ENCODE measurements around the gene TMEM178B. TPM values are rescaled to one million over a fixed set of nuclear protein-coding genes. Genes with fewer than 3 reads are reported as not detected.

Gene TMEM178B
- total and polyA plus RNA-seq, 2 of the 13 experiments (the other 11 are each of a cell fraction or from before 2014, with no cell fraction given), result 0.01 to 0.02 TPM

- Histone ChIP-seq H3K79me2 (ENCODE audit: insufficient read depth, low read length) (no peaks in the 10 kb centered on the region), H3K27me3 (ENCODE audit: control insufficient read depth in 1 of 2, insufficient read depth in 2 of 2, low read length in 2 of 2) (peaks cover 0 to 22% of the 10 kb centered on the region in 2 experiments; a peak in 3 of 5 replicates), H3K9me3 (ENCODE audit: low read length) (no peaks in the 10 kb centered on the region), H4K20me1 (ENCODE audit: insufficient read depth, low read length) (no peaks in the 10 kb centered on the region), H3K27ac (ENCODE audit: extremely low read length, insufficient read depth, low read length) (no peak overlapping the region), H3K9ac (ENCODE audit: insufficient read depth, low read depth, low read length) (no peak overlapping the region), H3K36me3 (replicated peaks in 1 of 2; ENCODE audit: control insufficient read depth in 1 of 2, insufficient read depth in 2 of 2, low read length in 2 of 2) (no peaks in the 10 kb centered on the region), H3K4me3 (replicated peaks in 1 of 3; ENCODE audit: insufficient read depth in 1 of 3, low read depth in 2 of 3, low read length in 3 of 3) (no peak overlapping the region), H3K4me2 (ENCODE audit: low read depth, low read length) (no peak overlapping the region), H2AFZ (ENCODE audit: low read length) (no peak overlapping the region), H3K4me1 (ENCODE audit: insufficient read depth, low read length) (no peaks in the 10 kb centered on the region)
- ChIA-PET POLR2A (no interaction called here), CTCF (ENCODE audit: low intra/inter-chr PET ratio, low total read pairs) (no interaction called here)
- DNase-seq (ENCODE audit: low spot score) (no peak), ATAC-seq (no peak), FAIRE-seq (no peak)
- no peak for TF ChIP-seq CC2D1A (CRISPR knock-in tag; IDR thresholded peaks at IDR 0.05)
- TF ChIP-seq ZSCAN21 (CRISPR knock-in tag; IDR thresholded peaks at IDR 0.05; ENCODE audit: borderline replicate concordance), result no peak
- no peak for TF ChIP-seq JARID2 (CRISPR knock-in tag; IDR thresholded peaks at IDR 0.05; ENCODE audit: insufficient replicate concordance)
- TF ChIP-seq ZNF644 (CRISPR knock-in tag; IDR thresholded peaks at IDR 0.05; ENCODE audit: low read depth), result no peak
- no peak for TF ChIP-seq CHCHD3 (CRISPR knock-in tag; IDR thresholded peaks at IDR 0.05)
- no peak for TF ChIP-seq CCDC6 (CRISPR knock-in tag; IDR thresholded peaks at IDR 0.05)
- TF ChIP-seq ELF1 (CRISPR knock-in tag; IDR thresholded peaks at IDR 0.05), result no peak
- intact Hi-C loops (cut with micrococcal nuclease; ENCODE audit: unreplicated experiment), result no loop called here
- no TSS peak for BruUV-seq (replicated peaks)
- in situ Hi-C loops (cut with HindIII; ENCODE audit: extremely low pct_ligation_motif_present, low pct_unique_long_range_greater_than_20kb), result no loop called here
- WGBS (ENCODE audit: low lambda C conversion rate), result 28% methylated on average over 6 of the region's 6 CpGs
These were observed 170.6 kb downstream of the TMEM178B start for GRCh38 chr7:141244435-141244834.

GRCh38 chr7:141246426-141246825 is 172.6 kb downstream of the TMEM178B start:
- ChIA-PET CTCF (ENCODE audit: low intra/inter-chr PET ratio, low total read pairs) (no interaction called here), POLR2A (no interaction called here)
- H3K79me2 ChIP-seq (ENCODE audit: insufficient read depth, low read length), result no peaks in the 10 kb centered on the region
- H3K4me1 ChIP-seq (ENCODE audit: insufficient read depth, low read length), result no peaks in the 10 kb centered on the region
- H3K4me3 ChIP-seq (replicated peaks in 1 of 3; ENCODE audit: insufficient read depth in 1 of 3, low read depth in 2 of 3, low read length in 3 of 3), result no peak overlapping the region
- ATAC-seq (no peak), FAIRE-seq (no peak), DNase-seq (ENCODE audit: low spot score) (no peak)
- H3K9ac ChIP-seq (ENCODE audit: insufficient read depth, low read depth, low read length), result no peak overlapping the region
- no peak overlapping the region for H3K4me2 ChIP-seq (ENCODE audit: low read depth, low read length)
- H3K27me3 ChIP-seq (ENCODE audit: control insufficient read depth in 1 of 2, insufficient read depth in 2 of 2, low read length in 2 of 2), result peaks cover 0 to 22% of the 10 kb centered on the region in 2 experiments; a peak in 3 of 5 replicates
- 11% methylated on average over 6 of the region's 6 CpGs for WGBS (ENCODE audit: low lambda C conversion rate)
- H3K9me3 ChIP-seq (ENCODE audit: low read length), result no peaks in the 10 kb centered on the region
- intact Hi-C loops (cut with micrococcal nuclease; ENCODE audit: unreplicated experiment), result no loop called here
- no peaks in the 10 kb centered on the region for H3K36me3 ChIP-seq (replicated peaks in 1 of 2; ENCODE audit: control insufficient read depth in 1 of 2, insufficient read depth in 2 of 2, low read length in 2 of 2)
- H2AFZ ChIP-seq (ENCODE audit: low read length), result no peak overlapping the region
- no peaks in the 10 kb centered on the region for H4K20me1 ChIP-seq (ENCODE audit: insufficient read depth, low read length)
- BruUV-seq (replicated peaks), result no TSS peak
- in situ Hi-C loops (cut with HindIII; ENCODE audit: extremely low pct_ligation_motif_present, low pct_unique_long_range_greater_than_20kb), result no loop called here
- H3K27ac ChIP-seq (ENCODE audit: extremely low read length, insufficient read depth, low read length), result no peak overlapping the region
- no peak for TF ChIP-seq AKNA (CRISPR knock-in tag; IDR thresholded peaks at IDR 0.05; ENCODE audit: borderline replicate concordance)
- no peak for TF ChIP-seq ZNF33A (CRISPR knock-in tag; IDR thresholded peaks at IDR 0.05; ENCODE audit: borderline replicate concordance)
- TF ChIP-seq POLR2AphosphoS5 (IDR thresholded peaks at IDR 0.05; ENCODE audit: low read depth, low read length), result no peak
- no peak for TF ChIP-seq BCL6 (CRISPR knock-in tag; IDR thresholded peaks at IDR 0.05)
- no peak for TF ChIP-seq ZNF354B (CRISPR knock-in tag; IDR thresholded peaks at IDR 0.05)
- no peak for TF ChIP-seq TCF12 (IDR thresholded peaks at IDR 0.05)
- no peak for TF ChIP-seq TCF12 (CRISPR knock-in tag; IDR thresholded peaks at IDR 0.05)
- TF ChIP-seq SIN3B (IDR thresholded peaks at IDR 0.05; ENCODE audit: low read length), result no peak
- no peak for TF ChIP-seq MAF1 (CRISPR knock-in tag; IDR thresholded peaks at IDR 0.05; ENCODE audit: borderline replicate concordance)

Measured in HepG2 (cell line).